AG08396 (cell line): ENCODE data around the gene PCK1.

ENCODE experiments used
- DNase-seq: peaks from one replicate; pipeline ENCODE4 v3.0.0; 2012; ENCODE audit warnings: low spot score, mixed read lengths

PCK1 gene

DNA sequence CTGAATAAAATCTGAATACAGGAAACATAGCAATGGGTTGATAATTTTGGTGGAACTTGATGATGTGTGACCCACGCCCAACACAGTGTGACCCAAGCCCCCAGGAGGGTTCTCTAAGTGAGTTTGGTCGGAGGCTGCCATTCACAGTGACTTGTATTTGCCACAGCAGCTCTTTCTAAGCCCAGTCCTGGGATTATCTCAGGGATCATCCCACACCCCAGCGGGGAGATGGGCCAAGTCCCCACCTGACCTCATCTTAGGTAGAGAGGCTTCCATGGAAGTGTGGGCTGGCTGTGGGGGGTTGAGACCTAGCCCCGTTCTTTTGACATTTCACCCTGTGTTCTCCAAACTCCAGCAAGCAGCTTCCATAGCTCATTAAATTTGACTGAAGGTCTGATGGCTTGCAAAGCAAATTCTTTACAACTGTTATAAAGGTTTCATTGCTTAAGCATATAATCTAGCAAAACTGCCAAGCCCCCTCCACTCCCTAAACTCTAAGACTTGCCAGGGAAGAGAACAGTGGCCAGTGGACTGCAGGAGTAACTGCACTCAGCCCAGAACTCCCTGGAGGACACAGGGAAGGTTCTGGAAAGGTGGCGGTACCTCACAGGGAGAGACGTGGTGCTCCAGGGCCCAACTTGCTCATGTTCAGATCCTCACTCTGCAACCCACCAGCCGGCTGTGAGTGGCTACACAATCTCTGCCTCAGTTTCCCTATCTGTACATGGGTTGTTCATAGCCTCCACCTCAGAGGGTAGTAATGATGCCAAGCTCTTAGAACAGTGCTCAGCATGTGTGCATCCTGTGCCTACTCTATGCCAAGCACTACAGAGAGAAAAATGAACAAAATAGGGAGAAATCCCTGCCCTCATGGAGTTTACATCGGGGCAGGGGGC, 1.0 kb upstream of the PCK1 start:
- no peak for DNase-seq

DNA sequence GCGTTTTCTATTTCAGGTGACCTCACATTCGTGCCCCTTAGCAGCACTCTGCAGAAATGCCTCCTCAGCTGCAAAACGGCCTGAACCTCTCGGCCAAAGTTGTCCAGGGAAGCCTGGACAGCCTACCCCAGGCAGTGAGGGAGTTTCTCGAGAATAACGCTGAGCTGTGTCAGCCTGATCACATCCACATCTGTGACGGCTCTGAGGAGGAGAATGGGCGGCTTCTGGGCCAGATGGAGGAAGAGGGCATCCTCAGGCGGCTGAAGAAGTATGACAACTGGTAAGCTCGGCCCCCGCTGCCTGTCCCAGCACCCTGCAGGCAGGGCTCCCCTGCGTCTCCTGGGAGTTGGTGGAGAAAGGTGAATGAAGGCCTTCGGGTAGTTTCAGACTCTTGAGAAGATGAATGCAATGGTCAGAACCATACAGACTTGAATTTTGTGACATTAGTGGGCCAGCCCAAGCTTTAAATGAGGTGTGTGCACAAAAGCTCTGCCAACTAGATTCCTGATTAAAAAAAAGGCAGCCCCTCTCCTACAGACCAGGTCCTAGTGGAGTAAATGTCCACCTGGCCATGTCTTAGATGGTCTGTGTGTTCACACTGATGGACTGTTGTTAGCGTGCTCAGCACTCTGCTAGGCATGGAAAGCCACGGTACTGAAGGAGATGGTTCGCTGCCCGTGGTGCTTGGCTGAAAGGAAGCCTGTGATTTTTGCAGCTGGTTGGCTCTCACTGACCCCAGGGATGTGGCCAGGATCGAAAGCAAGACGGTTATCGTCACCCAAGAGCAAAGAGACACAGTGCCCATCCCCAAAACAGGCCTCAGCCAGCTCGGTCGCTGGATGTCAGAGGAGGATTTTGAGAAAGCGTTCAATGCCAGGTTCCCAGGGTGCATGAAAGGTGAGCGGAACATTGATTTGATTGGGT, 708 bp downstream of the PCK1 start:
- DNase-seq: no peak

- no peak for DNase-seq
These were observed 1.9 kb downstream of the PCK1 start for GRCh38 chr20:57562541-57563465.

GRCh38 chr20:57563522-57563921, 2.6 kb downstream of the PCK1 start:
- no peak for DNase-seq

- DNase-seq: no peak
These were observed 3.4 kb downstream of the PCK1 start for GRCh38 chr20:57564180-57564802.

DNA sequence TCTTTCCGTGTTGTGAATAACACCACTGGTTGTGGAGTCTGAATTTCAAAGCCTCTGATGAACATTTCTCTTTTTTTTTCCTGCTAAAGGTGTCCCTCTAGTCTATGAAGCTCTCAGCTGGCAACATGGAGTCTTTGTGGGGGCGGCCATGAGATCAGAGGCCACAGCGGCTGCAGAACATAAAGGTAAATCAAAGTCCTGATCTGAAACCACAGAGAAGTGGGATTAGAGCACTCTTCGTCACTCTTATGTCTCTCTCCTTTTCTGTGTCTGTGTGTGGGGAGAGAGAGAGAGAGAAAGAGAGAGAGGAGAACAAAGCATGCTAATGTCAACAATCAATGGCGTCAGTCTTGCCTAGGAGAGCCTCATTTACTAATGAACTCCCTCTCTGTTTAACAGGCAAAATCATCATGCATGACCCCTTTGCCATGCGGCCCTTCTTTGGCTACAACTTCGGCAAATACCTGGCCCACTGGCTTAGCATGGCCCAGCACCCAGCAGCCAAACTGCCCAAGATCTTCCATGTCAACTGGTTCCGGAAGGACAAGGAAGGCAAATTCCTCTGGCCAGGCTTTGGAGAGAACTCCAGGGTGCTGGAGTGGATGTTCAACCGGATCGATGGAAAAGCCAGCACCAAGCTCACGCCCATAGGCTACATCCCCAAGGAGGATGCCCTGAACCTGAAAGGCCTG, 4.2 kb downstream of the PCK1 start:
- DNase-seq: no peak

DNA sequence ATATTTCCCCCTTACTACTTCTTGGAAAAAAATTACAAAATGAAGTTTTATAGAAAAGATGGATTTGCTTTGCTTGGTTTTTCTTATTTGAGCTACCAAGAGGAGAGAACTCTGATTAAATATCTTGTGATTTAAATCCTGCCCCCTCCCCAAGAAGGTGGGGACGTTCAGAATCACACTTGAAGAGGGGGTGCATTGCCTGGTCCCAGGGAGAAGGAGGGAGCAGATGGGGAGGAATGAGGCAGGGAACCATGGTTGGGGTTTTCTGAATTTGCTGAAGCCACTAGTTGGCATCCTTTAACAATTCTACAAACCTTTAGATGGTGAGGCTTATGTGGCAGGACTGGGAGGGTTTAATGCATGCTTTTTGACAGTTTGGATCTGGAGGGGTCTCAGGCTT, 5.5 kb downstream of the PCK1 start:
- DNase-seq: no peak

DNA sequence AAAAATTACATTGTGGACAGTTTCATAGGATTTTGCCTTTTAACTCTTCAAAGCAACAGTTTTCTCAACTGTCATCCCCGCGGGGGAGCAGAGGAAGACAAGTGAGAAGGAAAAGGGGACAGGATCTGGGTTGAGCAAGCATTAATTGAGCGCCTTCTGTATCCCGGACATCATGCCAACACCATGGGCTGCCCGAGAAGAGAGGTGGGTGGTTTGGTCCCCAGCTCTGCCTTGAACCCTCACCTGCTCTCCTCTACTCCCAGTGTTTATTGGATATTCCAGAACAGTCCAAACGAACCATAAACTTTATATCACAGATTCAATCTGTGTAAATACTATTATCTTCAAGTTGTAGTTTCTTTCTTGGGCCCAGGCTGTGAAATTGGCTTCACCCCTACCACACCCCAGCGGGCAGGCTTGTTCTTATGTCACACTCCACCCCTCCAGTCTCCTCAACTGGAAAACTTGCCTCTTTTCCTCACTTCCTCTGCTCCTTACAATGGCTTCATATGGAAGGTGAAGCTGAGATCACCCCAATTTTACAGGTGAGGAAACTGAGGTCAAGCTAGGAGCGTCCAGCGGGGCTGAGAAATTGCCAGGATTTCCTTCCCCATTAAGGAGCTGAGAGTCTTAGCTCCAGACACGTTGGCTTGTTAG, 6.0 kb downstream of the PCK1 start:
- no peak for DNase-seq

DNA sequence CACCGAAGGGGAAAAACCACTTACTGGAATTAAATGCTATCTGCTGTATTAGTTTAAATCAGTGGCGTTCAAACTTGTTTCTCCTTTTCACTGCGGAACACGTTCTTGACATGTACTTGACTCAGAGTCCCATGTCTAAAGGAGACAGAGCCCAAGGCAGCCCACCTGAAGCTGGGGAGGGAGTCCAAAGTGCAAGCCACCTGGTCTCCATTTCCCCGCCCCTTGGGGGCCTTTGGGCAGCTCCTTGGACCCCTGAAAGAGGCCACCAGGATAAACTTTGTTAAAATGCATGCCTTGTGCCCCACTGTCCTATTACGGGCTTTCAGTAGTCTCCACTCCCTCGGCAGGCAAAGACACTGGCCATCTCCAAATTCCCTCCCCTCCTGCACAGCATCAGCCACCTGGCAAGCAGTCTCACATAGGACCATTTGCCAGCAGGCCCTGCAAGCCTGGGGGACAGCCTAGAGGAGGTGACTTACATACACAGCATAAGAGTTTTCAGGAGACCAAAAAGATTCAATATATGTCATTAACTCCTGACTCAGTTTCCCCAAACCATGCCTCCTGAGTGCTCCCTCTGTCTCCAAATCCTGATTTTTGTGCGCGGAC, 6.7 kb downstream of the PCK1 start:
- DNase-seq: no peak

DNA sequence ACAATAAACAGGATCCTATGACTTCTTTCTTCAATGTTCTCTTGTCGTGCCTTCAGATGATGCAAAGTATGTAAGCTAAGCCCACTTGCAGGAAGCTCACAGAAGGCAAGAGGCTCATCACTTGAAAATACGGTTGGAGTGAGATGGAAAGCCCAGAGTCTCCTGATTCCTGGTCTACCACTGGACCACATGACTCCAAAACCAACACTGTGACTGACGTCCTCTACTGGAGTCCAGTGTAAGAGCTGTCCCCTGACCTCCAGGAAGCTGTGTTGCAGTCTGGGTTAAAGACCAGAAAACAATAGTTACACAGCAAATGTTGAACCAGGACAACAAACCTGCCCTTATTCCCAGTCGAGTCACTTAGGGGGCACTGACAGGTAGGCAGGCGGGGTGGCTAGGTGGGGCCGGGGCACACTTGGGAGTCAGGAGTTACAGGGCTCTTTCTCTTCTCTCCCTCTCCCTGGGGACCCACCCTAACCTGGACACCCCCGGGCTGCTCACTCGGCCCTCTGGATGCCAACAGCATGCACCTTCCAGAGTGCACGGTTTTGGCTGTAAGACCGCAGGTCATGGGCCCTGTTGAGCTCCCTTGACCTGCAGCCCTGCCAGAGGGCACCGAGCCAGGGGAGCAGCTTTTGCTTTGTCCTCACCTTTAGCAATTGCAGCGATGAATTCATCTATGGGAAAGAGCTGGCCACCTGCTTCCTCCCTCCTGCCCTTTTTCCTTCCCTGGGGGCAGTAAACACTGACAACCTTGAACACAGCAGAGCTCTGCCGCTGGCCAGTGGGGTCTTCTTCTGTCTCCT, 7.4 kb downstream of the PCK1 start:
- DNase-seq: no peak

DNA sequence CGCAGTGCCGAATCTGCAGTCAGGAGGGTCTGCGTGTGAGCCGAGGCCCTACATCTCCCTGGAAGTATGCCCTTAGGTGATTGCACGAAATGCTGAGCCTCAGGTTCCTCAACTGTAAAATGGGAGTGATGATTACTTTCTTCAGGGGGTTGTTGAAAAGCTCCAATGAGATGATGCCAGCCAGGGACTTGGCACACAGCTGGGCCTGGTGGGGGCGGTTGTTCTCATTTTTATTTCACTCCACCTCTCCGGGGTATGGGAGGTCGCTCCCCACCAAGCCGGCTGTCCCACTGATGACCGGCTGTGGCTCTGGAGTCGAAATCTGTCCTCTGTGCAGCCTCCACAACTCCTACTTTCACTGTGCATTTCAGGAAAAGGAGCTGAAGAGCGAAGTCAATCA, 8.1 kb downstream of the PCK1 start:
- no peak for DNase-seq

- no peak for DNase-seq
These were observed 9.4 kb downstream of the PCK1 start for GRCh38 chr20:57570145-57570850.

- no peak for DNase-seq
These were observed 10.0 kb downstream of the PCK1 start for GRCh38 chr20:57570920-57571319.

- no peak for DNase-seq
These were observed 11.0 kb downstream of the PCK1 start for GRCh38 chr20:57571782-57572416.

DNA sequence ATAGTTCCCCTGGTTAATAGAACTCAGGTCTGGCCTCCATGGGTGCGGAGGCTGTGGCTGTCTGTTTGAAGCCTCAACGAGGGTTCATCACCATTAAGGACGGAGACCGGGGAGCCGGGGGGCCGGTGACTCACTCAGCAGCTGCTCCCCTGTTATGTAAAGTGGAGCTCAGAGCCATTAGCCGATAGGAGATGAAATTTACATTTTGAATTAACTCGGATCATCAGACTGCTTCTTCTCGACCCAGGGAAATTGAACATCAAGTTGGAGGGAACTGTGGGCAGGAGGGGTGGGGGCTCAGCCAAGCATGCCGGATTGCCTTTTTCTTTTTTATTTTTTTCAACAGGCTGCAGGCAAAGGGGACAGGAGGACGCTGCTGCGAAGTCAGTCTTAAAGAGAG, 12.3 kb downstream of the PCK1 start:
- DNase-seq: no peak

DNA sequence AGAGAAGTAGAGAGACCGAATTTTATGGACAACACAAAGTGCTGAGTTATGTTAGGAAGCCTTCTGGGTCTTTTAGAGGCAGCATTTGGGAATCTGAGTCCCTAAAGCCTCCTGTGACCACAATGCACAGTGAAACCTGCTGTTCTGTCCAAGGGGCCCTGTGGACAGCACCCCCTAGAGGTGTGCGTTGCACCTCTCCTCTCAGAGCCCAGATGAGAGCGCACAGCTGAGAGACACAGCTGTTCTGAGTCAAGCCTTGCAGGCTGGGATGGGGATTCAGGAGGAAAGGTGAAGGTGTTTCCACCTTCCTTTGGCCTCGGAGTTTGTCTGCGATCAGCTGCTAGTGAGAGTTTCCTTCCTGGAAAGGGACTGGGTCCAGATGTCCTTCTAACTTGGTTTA, 13.0 kb downstream of the PCK1 start:
- no peak for DNase-seq

GRCh38 chr20:57574954-57575353, 14.0 kb downstream of the PCK1 start:
- no peak for DNase-seq

- no peak for DNase-seq
These were observed 15.1 kb downstream of the PCK1 start for GRCh38 chr20:57576002-57576401.
